HEK293T (cell line): ENCODE data around the gene USP17L30.
"Not testable (repeated sequence)": the region's sequence is repeated elsewhere in the genome, so short reads cannot be mapped to it uniquely, and the experiment has no call there.

Experiments used
- ARNT ChIP-seq: fragments of 450-650 bp; IDR thresholded peaks from 2 replicates; pipeline ENCODE4 v1.6.1; 2017; ENCODE audit warnings: mild to moderate bottlenecking
- BHLHE40 ChIP-seq: fragments of 450-650 bp; IDR thresholded peaks from 2 replicates; pipeline ENCODE4 v1.6.1; 2016; ENCODE audit warnings: mild to moderate bottlenecking, moderate library complexity, borderline replicate concordance
- FOXA1 ChIP-seq: fragments of 450-650 bp; IDR thresholded peaks from 2 replicates; pipeline ENCODE4 v1.6.1; 2016; ENCODE audit warnings: mild to moderate bottlenecking
- FOXK2 ChIP-seq: fragments of 450-650 bp; IDR thresholded peaks from 2 replicates; pipeline ENCODE4 v1.6.1; 2016; ENCODE audit warnings: mild to moderate bottlenecking
- FOXM1 ChIP-seq: fragments of 450-650 bp; IDR thresholded peaks from 2 replicates; pipeline ENCODE4 v1.6.1; 2017; ENCODE audit warnings: mild to moderate bottlenecking, borderline replicate concordance
- HDGF ChIP-seq: fragments of 450-650 bp; IDR thresholded peaks from 2 replicates; pipeline ENCODE4 v1.6.1; 2017; ENCODE audit warnings: antibody characterized with exemption, borderline replicate concordance
- L3MBTL2 ChIP-seq: fragments of 450-650 bp; conservative IDR thresholded peaks from 2 replicates; pipeline ENCODE4 v1.6.1; 2016; ENCODE audit warnings: mild to moderate bottlenecking
- LEF1 ChIP-seq: fragments of 450-650 bp; IDR thresholded peaks from 2 replicates; pipeline ENCODE4 v1.6.1; 2017; ENCODE audit warnings: mild to moderate bottlenecking, borderline replicate concordance
- NFRKB ChIP-seq: fragments of 450-650 bp; IDR thresholded peaks from 2 replicates; pipeline ENCODE4 v1.6.1; 2016; ENCODE audit warnings: mild to moderate bottlenecking, moderate library complexity
- PKNOX1 ChIP-seq: fragments of 450-650 bp; IDR thresholded peaks from 2 replicates; pipeline ENCODE4 v1.6.1; 2016
- SP1 ChIP-seq: fragments of 450-650 bp; IDR thresholded peaks from 2 replicates; pipeline ENCODE4 v1.6.1; 2017
- SUZ12 ChIP-seq: fragments of 450-650 bp; IDR thresholded peaks from 2 replicates; pipeline ENCODE4 v1.6.1; 2016; ENCODE audit warnings: mild to moderate bottlenecking
- TARDBP ChIP-seq: fragments of 450-650 bp; IDR thresholded peaks from 2 replicates; pipeline ENCODE4 v1.6.1; 2016
- ZNF384 ChIP-seq: fragments of 450-650 bp; IDR thresholded peaks from 2 replicates; pipeline ENCODE4 v1.6.1; 2016

- TF ChIP-seq HDGF, FOXM1, FOXK2, BHLHE40, SUZ12, SP1, ARNT, LEF1, NFRKB, ZNF384, L3MBTL2, TARDBP, FOXA1, PKNOX1: not testable (repeated sequence)
These were observed 33.3 kb upstream of the USP17L30 start, which contains the start of gene USP17L25 for GRCh38 chr4:9329611-9330010.
